Endothelial cell (in vitro differentiated cells): ENCODE results near the gene KRT80. TPM values are rescaled to one million over a fixed set of nuclear protein-coding genes. Genes with fewer than 3 reads are reported as not detected.

Source experiments
- DNase-seq: peaks from one replicate; pipeline ENCODE4 v3.0.0; 2021; ENCODE audit warnings: low spot score
- H3K27ac Mint-ChIP-seq: one replicate; pipeline ENCODE4 v1.8.0; 2021; ENCODE audit warnings: mixed read lengths, inconsistent platforms; ENCODE audit not compliant: unreplicated experiment
- H3K27me3 Mint-ChIP-seq: one replicate; pipeline ENCODE4 v1.8.0; 2021; ENCODE audit warnings: mild to moderate bottlenecking, moderate library complexity, mixed read lengths, inconsistent platforms; ENCODE audit not compliant: unreplicated experiment
- H3K36me3 Mint-ChIP-seq: one replicate; pipeline ENCODE4 v1.8.0; 2021; ENCODE audit warnings: mild to moderate bottlenecking, low read depth, mixed read lengths, inconsistent platforms; ENCODE audit not compliant: unreplicated experiment
- H3K4me1 Mint-ChIP-seq: one replicate; pipeline ENCODE4 v1.8.0; 2021; ENCODE audit warnings: mild to moderate bottlenecking, mixed read lengths, inconsistent platforms; ENCODE audit not compliant: unreplicated experiment
- H3K4me3 Mint-ChIP-seq: one replicate; pipeline ENCODE4 v1.8.0; 2021; ENCODE audit warnings: mild to moderate bottlenecking, mixed read lengths, inconsistent platforms; ENCODE audit not compliant: unreplicated experiment
- H3K9me3 Mint-ChIP-seq: one replicate; pipeline ENCODE4 v1.8.0; 2021; ENCODE audit warnings: mixed read lengths, inconsistent platforms; ENCODE audit not compliant: unreplicated experiment
- CTCF ChIP-seq: fragments of 200-600 bp; sonication (generic); IDR thresholded peaks from one replicate; pipeline ENCODE4 v1.5.0; 2021; ENCODE audit warnings: antibody characterized with exemption; ENCODE audit not compliant: unreplicated experiment
- total RNA-seq: library from RNA; stranded (reverse); fragmentation: NEBNext Ultra II Directional; extraction: Animal tissue kit (Norgen Biotek cat#: 25700); gene quantifications from one replicate; pipeline ENCODE4 v1.2.1, GENCODE V29; 2021; ENCODE audit not compliant: unreplicated experiment

The KRT80 gene
- total RNA-seq, 1 donor from 2014 or later, result 1.5 TPM

- DNase-seq, result no peak
- H3K4me1 Mint-ChIP-seq, result peaks cover 26% of the 10 kb centered on the region
- no peak for TF ChIP-seq CTCF
- no peaks in the 10 kb centered on the region for H3K36me3 Mint-ChIP-seq
- H3K4me3 Mint-ChIP-seq, result no peak overlapping the region
- H3K27ac Mint-ChIP-seq, result no peak overlapping the region
- H3K27me3 Mint-ChIP-seq, result no peaks in the 10 kb centered on the region
- H3K9me3 Mint-ChIP-seq, result no peaks in the 10 kb centered on the region
These were observed 42.1 kb downstream of the KRT80 start for GRCh38 chr12:52149651-52150241.

- peaks cover 3% of the 10 kb centered on the region for H3K27me3 Mint-ChIP-seq
- no peak for DNase-seq
- no peak overlapping the region for H3K4me3 Mint-ChIP-seq
- no peaks in the 10 kb centered on the region for H3K9me3 Mint-ChIP-seq
- H3K4me1 Mint-ChIP-seq, result peaks cover 26% of the 10 kb centered on the region
- H3K27ac Mint-ChIP-seq, result no peak overlapping the region
- TF ChIP-seq CTCF, result no peak
- no peaks in the 10 kb centered on the region for H3K36me3 Mint-ChIP-seq
These were observed 42.6 kb downstream of the KRT80 start for GRCh38 chr12:52149182-52149641.

GRCh38 chr12:52148464-52149181 is 43.2 kb downstream of the KRT80 start:
- Mint-ChIP-seq H3K9me3 (no peaks in the 10 kb centered on the region), H3K27me3 (peaks cover 3% of the 10 kb centered on the region), H3K27ac (no peak overlapping the region), H3K4me3 (no peak overlapping the region), H3K36me3 (no peaks in the 10 kb centered on the region), H3K4me1 (peaks cover 30% of the 10 kb centered on the region)
- TF ChIP-seq CTCF, result no peak
- DNase-seq, result no peak

- Mint-ChIP-seq H3K27ac (no peak overlapping the region), H3K36me3 (no peaks in the 10 kb centered on the region), H3K4me3 (no peak overlapping the region), H3K9me3 (no peaks in the 10 kb centered on the region), H3K4me1 (peaks cover 30% of the 10 kb centered on the region), H3K27me3 (peaks cover 3% of the 10 kb centered on the region)
- no peak for TF ChIP-seq CTCF
- DNase-seq, result no peak
These were observed 43.8 kb downstream of the KRT80 start for GRCh38 chr12:52147964-52148463.
